GM23338 (cell line): ENCODE measurements around the gene NNMT.

ENCODE experiments used
- EZH2 ChIP-seq: fragments of 200-600 bp; sonication (generic); IDR thresholded peaks from one replicate; pipeline ENCODE4 v1.8.0; 2017; ENCODE audit warnings: antibody characterized with exemption, mild to moderate bottlenecking, low read depth; ENCODE audit not compliant: unreplicated experiment
- EZH2phosphoT487 ChIP-seq: fragments of 200-600 bp; sonication (generic); IDR thresholded peaks from one replicate; pipeline ENCODE4 v1.8.1; 2018; ENCODE audit warnings: antibody characterized with exemption; ENCODE audit not compliant: unreplicated experiment
- JUNB ChIP-seq: IDR thresholded peaks from one replicate; pipeline ENCODE4 v1.6.1; 2016; ENCODE audit warnings: antibody characterized with exemption; ENCODE audit not compliant: unreplicated experiment
- NANOG ChIP-seq: IDR thresholded peaks from 2 replicates; pipeline ENCODE4 v1.6.1; 2016; ENCODE audit warnings: antibody characterized with exemption, borderline replicate concordance
- POLR2AphosphoS5 ChIP-seq: IDR thresholded peaks from 2 replicates; pipeline ENCODE4 v1.6.1; 2016; ENCODE audit warnings: antibody characterized with exemption, low read depth
- TF ChIP-seq, protein P1 (sequence below): IDR thresholded peaks from one replicate; pipeline ENCODE4 v1.6.1; 2018; ENCODE audit warnings: antibody characterized with exemption; ENCODE audit not compliant: unreplicated experiment
- TF ChIP-seq, protein P2 (sequence below), 2 experiments: fragments of 200-600 bp in 1 of 2; sonication (generic) in 1 of 2; conservative IDR thresholded peaks; 2 replicates each; pipeline versions ENCODE4 v1.5.1 to v1.6.1; 2016 to 2017; ENCODE audit warnings: antibody characterized with exemption in 2 of 2, low read depth in 2 of 2, mild to moderate bottlenecking in 2 of 2, moderate library complexity in 1 of 2

DNA sequence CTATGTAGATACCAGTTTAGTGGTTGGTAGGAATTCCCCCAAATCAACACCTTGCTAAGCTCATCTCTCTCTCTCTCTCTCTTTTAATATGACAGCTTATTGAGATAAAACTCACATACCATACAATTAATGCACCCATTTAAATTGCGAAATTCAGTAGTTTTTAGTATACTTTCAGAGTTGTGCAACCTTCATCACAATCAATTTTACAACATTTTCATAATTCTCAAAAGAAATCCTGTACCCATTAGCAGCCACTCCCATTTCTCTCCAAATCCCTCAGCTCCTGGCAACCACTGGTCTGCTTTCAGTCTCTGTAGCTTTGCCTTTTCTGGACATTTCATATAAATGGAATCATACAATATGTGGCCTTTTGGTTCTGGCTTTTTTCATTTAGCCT lies 13.3 kb downstream of the NNMT start:
- TF ChIP-seq, protein P1, sequence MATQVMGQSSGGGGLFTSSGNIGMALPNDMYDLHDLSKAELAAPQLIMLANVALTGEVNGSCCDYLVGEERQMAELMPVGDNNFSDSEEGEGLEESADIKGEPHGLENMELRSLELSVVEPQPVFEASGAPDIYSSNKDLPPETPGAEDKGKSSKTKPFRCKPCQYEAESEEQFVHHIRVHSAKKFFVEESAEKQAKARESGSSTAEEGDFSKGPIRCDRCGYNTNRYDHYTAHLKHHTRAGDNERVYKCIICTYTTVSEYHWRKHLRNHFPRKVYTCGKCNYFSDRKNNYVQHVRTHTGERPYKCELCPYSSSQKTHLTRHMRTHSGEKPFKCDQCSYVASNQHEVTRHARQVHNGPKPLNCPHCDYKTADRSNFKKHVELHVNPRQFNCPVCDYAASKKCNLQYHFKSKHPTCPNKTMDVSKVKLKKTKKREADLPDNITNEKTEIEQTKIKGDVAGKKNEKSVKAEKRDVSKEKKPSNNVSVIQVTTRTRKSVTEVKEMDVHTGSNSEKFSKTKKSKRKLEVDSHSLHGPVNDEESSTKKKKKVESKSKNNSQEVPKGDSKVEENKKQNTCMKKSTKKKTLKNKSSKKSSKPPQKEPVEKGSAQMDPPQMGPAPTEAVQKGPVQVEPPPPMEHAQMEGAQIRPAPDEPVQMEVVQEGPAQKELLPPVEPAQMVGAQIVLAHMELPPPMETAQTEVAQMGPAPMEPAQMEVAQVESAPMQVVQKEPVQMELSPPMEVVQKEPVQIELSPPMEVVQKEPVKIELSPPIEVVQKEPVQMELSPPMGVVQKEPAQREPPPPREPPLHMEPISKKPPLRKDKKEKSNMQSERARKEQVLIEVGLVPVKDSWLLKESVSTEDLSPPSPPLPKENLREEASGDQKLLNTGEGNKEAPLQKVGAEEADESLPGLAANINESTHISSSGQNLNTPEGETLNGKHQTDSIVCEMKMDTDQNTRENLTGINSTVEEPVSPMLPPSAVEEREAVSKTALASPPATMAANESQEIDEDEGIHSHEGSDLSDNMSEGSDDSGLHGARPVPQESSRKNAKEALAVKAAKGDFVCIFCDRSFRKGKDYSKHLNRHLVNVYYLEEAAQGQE, result no peak
- TF ChIP-seq, protein P2, sequence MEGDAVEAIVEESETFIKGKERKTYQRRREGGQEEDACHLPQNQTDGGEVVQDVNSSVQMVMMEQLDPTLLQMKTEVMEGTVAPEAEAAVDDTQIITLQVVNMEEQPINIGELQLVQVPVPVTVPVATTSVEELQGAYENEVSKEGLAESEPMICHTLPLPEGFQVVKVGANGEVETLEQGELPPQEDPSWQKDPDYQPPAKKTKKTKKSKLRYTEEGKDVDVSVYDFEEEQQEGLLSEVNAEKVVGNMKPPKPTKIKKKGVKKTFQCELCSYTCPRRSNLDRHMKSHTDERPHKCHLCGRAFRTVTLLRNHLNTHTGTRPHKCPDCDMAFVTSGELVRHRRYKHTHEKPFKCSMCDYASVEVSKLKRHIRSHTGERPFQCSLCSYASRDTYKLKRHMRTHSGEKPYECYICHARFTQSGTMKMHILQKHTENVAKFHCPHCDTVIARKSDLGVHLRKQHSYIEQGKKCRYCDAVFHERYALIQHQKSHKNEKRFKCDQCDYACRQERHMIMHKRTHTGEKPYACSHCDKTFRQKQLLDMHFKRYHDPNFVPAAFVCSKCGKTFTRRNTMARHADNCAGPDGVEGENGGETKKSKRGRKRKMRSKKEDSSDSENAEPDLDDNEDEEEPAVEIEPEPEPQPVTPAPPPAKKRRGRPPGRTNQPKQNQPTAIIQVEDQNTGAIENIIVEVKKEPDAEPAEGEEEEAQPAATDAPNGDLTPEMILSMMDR (conservative IDR thresholded peaks at IDR 0.05; ENCODE audit: low read depth in 2 of 2), result no peak
- TF ChIP-seq EZH2phosphoT487, result no peak
- no peak for TF ChIP-seq NANOG
- TF ChIP-seq POLR2AphosphoS5, result no peak
- no peak for TF ChIP-seq JUNB
- TF ChIP-seq EZH2, result no peak
